GM12878 (cell line): ENCODE results near the gene KIR3DL2. TPM values are rescaled to one million over a fixed set of nuclear protein-coding genes. Genes with fewer than 3 reads are reported as not detected.
"Not testable (repeated sequence)": the region's sequence is repeated elsewhere in the genome, so short reads cannot be mapped to it uniquely, and the experiment has no call there.

Source experiments
- ATAC-seq: fragments of 200-7000 bp; cut with Tn5 transposase; 3 replicates; pipeline ENCODE4 v1.9.1; 2020; ENCODE audit warnings: mild to moderate bottlenecking, moderate library complexity
- BruUV-seq: library from RNA; stranded (reverse); fragments of 400-500 nt; replicated peaks from 2 replicates; lab custom pipeline; 2021; lab: Mats Ljungman, UMichigan
- CTCF ChIA-PET: fragments of 300-600 bp; sonication (Branson Sonifier 250); formaldehyde crosslinking; extraction: SDS; loops from one replicate; lab custom pipeline; 2021; ENCODE audit warnings: inconsistent platforms; lab: Yijun Ruan, JAX
- POLR2A ChIA-PET: fragments of 350-600 bp; formaldehyde crosslinking; extraction: SDS; loops from one replicate; lab custom pipeline; 2021; ENCODE audit warnings: inconsistent platforms; lab: Charles Lee
- RAD21 ChIA-PET: fragments of 300-600 bp; sonication (Branson Sonifier 250); formaldehyde crosslinking; loops from one replicate; lab custom pipeline; 2023; ENCODE audit warnings: antibody characterized with exemption; ENCODE audit not compliant: unreplicated experiment; lab: Charles Lee
- SMC1A ChIA-PET: fragments of 300-600 bp; sonication (Branson Sonifier 250); formaldehyde crosslinking; loops from one replicate; lab custom pipeline; 2023; ENCODE audit not compliant: unreplicated experiment, uncharacterized antibody; lab: Charles Lee
- DNase-seq: peaks from one replicate; pipeline ENCODE4 v3.0.0-alpha.2; 2011; ENCODE audit warnings: low read depth, low spot score
- FAIRE-seq: peaks from 3 replicates; lab custom pipeline; 2011; peaks lifted over from hg19 to GRCh38; lab: Jason Lieb, UNC
- H2AFZ ChIP-seq: 2 replicates; pipeline ENCODE4 v1.6.0; 2011; ENCODE audit warnings: low read depth, low read length, control low read depth; ENCODE audit not compliant: control insufficient read depth
- H3K27ac ChIP-seq: 2 replicates; pipeline ENCODE4 v1.5.1; 2011; ENCODE audit warnings: control low read depth; ENCODE audit not compliant: control insufficient read depth, insufficient read depth
- H3K27me3 ChIP-seq, 2 experiments: replicated peaks in 1 of 2; 2 replicates each; pipeline versions ENCODE4 v1.6.0 to v1.6.1; 2011; ENCODE audit warnings: low read length in 1 of 2; ENCODE audit not compliant: control insufficient read depth in 2 of 2, insufficient read depth in 2 of 2
- H3K36me3 ChIP-seq, 2 experiments: 2 replicates each; pipeline ENCODE4 v1.5.1; 2011; ENCODE audit warnings: low read length in 1 of 2; ENCODE audit not compliant: control insufficient read depth in 2 of 2, insufficient read depth in 2 of 2
- H3K4me1 ChIP-seq: 2 replicates; pipeline ENCODE4 v1.6.1; 2011; ENCODE audit warnings: mild to moderate bottlenecking, low read length, moderate library complexity, mixed read lengths; ENCODE audit not compliant: control insufficient read depth, insufficient read depth
- H3K4me2 ChIP-seq: 2 replicates; pipeline ENCODE4 v1.6.0; 2011; ENCODE audit warnings: control low read depth; ENCODE audit not compliant: control insufficient read depth, insufficient read depth
- H3K4me3 ChIP-seq: fragments of 200-600 bp; sonication (generic); 2 replicates; pipeline ENCODE4 v1.5.1; 2016
- H3K79me2 ChIP-seq: 2 replicates; pipeline ENCODE4 v1.6.0; 2011; ENCODE audit warnings: low read length; ENCODE audit not compliant: control insufficient read depth, insufficient read depth
- H3K9ac ChIP-seq: 2 replicates; pipeline ENCODE4 v1.8.0; 2011; ENCODE audit warnings: low read length, control low read depth, mixed read lengths; ENCODE audit not compliant: control insufficient read depth, insufficient read depth
- H3K9me3 ChIP-seq: replicated peaks from 3 replicates; pipeline ENCODE4 v1.5.1; 2011; ENCODE audit warnings: mild to moderate bottlenecking, low read length; ENCODE audit not compliant: control insufficient read depth, insufficient read depth
- H4K20me1 ChIP-seq: 2 replicates; pipeline ENCODE4 v1.6.0; 2011; ENCODE audit not compliant: control insufficient read depth, insufficient read depth
- WGBS: methylation state at CpG from one replicate; pipeline ENCODE4 v1.1.6; 2016; ENCODE audit warnings: low lambda C conversion rate; ENCODE audit not compliant: insufficient replicate concordance, insufficient coverage; ENCODE audit errors: missing lambda C conversion rate; 5-methylcytosine and 5-hydroxymethylcytosine counted together
- in situ Hi-C: fragments of 300-500 bp; cut with MboI; formaldehyde crosslinking; loops from 9 replicates; pipeline ENCODE4 v1.14.3; 2018; ENCODE audit warnings: mixed read lengths
- intact Hi-C: fragments of 100-400 bp; cut with micrococcal nuclease; formaldehyde crosslinking; loops from one replicate; pipeline ENCODE4 v1.14.2; 2022; ENCODE audit not compliant: unreplicated experiment
- polyA plus RNA-seq, 11 experiments: library from polyadenylated mRNA; depleted of rRNA in 4 of 11; unstranded in 6 of 11; stranded (reverse) in 5 of 11; fragments of >200 nt; fragmentation: Nextera tagmentation in 4 of 11; fragmentation: Illumina TruSeq in 1 of 11; extraction: Ambion mirVana in 4 of 11; extraction: Trizol in 1 of 11; gene quantifications; 1 replicate in 1 of 11; 2 replicates in 10 of 11; pipeline versions ENCODE4 v1.2.1 to v1.2.3, GENCODE V29; 2011 to 2016; ENCODE audit warnings: inconsistent platforms in 2 of 11, missing spikeins in 2 of 11, low read depth in 1 of 11
- total RNA-seq, 4 experiments: library from RNA; depleted of rRNA in 3 of 4; stranded (reverse); fragments of >200 nt in 3 of 4; fragmentation: Illumina TruSeq in 1 of 4; extraction: Trizol in 1 of 4; gene quantifications; 2 replicates each; pipeline versions ENCODE4 v1.2.1 to v1.2.3, GENCODE V29; 2013 to 2021

The KIR3DL2 gene
- total and polyA plus RNA-seq, 10 of the 15 experiments (the other 5 are each of a cell fraction or from before 2014, with no cell fraction given) = 0.39 TPM; not detected in 9

- H3K36me3 ChIP-seq, RAD21 ChIA-PET, H3K9ac ChIP-seq, in situ Hi-C loops, intact Hi-C loops, H3K4me1 ChIP-seq, H3K79me2 ChIP-seq, H3K27me3 ChIP-seq, POLR2A ChIA-PET, CTCF ChIA-PET, H3K4me2 ChIP-seq, FAIRE-seq, H4K20me1 ChIP-seq, ATAC-seq, H3K9me3 ChIP-seq, DNase-seq, H3K27ac ChIP-seq, H3K4me3 ChIP-seq, BruUV-seq, SMC1A ChIA-PET, H2AFZ ChIP-seq: not testable (repeated sequence)
- WGBS = 9% methylated on average over 2 of the region's 4 CpGs
These were observed 25.8 kb upstream of the KIR3DL2 start for GRCh38 chr19:54824416-54824815.

GRCh38 chr19:54825326-54825725 is 24.9 kb upstream of the KIR3DL2 start:
- H3K9ac ChIP-seq, H3K36me3 ChIP-seq, H4K20me1 ChIP-seq, ATAC-seq, H2AFZ ChIP-seq, FAIRE-seq, SMC1A ChIA-PET, H3K4me2 ChIP-seq, RAD21 ChIA-PET, in situ Hi-C loops, H3K27me3 ChIP-seq, H3K79me2 ChIP-seq, BruUV-seq, H3K9me3 ChIP-seq, DNase-seq, intact Hi-C loops, POLR2A ChIA-PET, H3K4me1 ChIP-seq, CTCF ChIA-PET, H3K27ac ChIP-seq, H3K4me3 ChIP-seq: not testable (repeated sequence)
- 19% methylated on average over 5 of the region's 7 CpGs for WGBS

DNA sequence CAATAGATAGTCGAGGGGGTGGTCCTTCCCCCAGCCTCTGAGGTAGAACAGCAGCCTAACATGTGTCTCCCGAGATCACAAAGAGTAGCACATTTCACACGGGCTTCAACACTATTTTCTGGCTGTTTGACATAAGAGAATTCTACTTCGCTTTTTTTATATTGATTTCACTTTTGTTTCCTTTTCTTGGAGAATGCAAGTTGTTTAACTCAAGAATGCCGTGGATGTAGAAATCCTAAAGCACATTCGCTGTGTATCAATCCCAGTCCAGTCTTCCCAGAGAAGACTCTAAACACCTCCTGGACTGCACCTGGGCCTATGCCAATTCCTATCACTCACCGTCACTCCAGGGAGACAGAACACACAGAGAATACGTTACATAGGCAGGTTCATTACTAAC is 22.2 kb upstream of the KIR3DL2 start:
- BruUV-seq, H4K20me1 ChIP-seq, RAD21 ChIA-PET, H3K27me3 ChIP-seq, SMC1A ChIA-PET, intact Hi-C loops, H3K4me2 ChIP-seq, H3K27ac ChIP-seq, ATAC-seq, in situ Hi-C loops, H3K36me3 ChIP-seq, H3K4me1 ChIP-seq, CTCF ChIA-PET, FAIRE-seq, POLR2A ChIA-PET, H3K79me2 ChIP-seq, H2AFZ ChIP-seq, H3K9ac ChIP-seq, H3K9me3 ChIP-seq, DNase-seq, H3K4me3 ChIP-seq: not testable (repeated sequence)
- 20% methylated on average over 8 of the region's 8 CpGs for WGBS

DNA sequence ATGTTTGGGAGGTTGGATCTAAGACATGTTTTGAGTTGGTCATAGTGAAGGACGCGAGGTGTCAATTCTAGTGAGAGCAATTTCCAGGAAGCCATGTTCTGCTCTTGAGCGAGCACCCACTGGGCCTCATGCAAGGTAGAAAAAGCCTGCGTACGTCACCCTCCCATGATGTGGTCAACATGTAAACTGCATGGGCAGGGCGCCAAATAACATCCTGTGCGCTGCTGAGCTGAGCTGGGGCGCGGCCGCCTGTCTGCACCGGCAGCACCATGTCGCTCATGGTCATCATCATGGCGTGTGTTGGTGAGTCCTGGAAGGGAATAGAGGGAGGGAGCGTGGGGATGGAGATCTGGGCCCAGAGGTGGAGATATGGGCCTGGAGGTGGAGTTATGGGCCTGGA is 17.7 kb upstream of the KIR3DL2 start, which contains the start of gene KIR2DS4:
TSS of gene KIR2DS4 (plus strand) at position 181 of the 400 bp plus-strand sequence.
- H3K36me3 ChIP-seq, H3K9me3 ChIP-seq, DNase-seq, H3K4me2 ChIP-seq, H4K20me1 ChIP-seq, H3K4me1 ChIP-seq, POLR2A ChIA-PET, SMC1A ChIA-PET, ATAC-seq, intact Hi-C loops, H3K27me3 ChIP-seq, H3K9ac ChIP-seq, FAIRE-seq, H2AFZ ChIP-seq, in situ Hi-C loops, CTCF ChIA-PET, H3K79me2 ChIP-seq, BruUV-seq, RAD21 ChIA-PET, H3K27ac ChIP-seq, H3K4me3 ChIP-seq: not testable (repeated sequence)
- 64% methylated on average over 14 of the region's 14 CpGs for WGBS
